Gastrocnemius medialis (tissue), 4 donors: ENCODE results near the gene BMPR1B.
A peak's percentile ranks its signal among the peaks of the same experiment; 100 is the strongest.

Source experiments
- POLR2A ChIP-seq, 2 donors: fragments of 450-650 bp; IDR thresholded peaks; one replicate each; pipeline ENCODE4 v1.6.1; 2017; ENCODE audit warnings: antibody characterized with exemption in 2 of 2, mild to moderate bottlenecking in 2 of 2, moderate library complexity in 2 of 2
- TF ChIP-seq, protein P1 (sequence below), 5 experiments: fragments of 450-650 bp in 3 of 5; fragments of 200-600 bp in 2 of 5; sonication (generic) in 2 of 5; IDR thresholded peaks in 4 of 5; conservative IDR thresholded peaks in 1 of 5; 1 replicate in 4 of 5; 2 replicates in 1 of 5; pipeline ENCODE4 v1.5.1; 2016 to 2019; ENCODE audit warnings: antibody characterized with exemption in 5 of 5, mild to moderate bottlenecking in 3 of 5, moderate library complexity in 3 of 5

DNA sequence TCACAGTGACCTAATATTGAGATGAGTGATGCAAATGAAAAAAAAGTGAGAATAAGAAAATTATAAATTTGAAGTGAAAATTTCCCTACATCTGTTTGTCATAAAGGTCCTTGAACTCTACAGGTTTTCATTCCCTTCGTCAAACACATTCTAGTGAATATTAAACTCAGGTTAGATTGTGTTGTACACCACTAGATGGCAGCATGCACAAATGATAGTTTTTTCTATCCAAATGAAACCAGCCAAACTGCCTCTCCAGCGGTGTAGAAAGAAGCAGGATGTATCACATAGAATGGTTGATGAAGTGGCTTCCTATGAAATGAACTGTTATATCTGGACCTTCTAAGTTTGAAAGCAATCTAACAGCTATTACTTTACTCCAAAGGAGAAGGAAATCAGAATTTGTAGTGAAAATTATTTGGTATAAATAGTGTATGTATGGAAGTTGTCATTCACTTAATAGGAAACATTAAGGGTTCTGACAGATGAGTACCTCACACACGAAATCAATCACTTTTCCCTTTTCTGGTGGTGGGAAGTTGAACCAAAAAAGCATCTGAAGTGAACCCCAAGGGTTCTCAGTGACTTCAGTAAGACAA, 408.3 kb downstream of the BMPR1B start:
- TF ChIP-seq, protein P1, sequence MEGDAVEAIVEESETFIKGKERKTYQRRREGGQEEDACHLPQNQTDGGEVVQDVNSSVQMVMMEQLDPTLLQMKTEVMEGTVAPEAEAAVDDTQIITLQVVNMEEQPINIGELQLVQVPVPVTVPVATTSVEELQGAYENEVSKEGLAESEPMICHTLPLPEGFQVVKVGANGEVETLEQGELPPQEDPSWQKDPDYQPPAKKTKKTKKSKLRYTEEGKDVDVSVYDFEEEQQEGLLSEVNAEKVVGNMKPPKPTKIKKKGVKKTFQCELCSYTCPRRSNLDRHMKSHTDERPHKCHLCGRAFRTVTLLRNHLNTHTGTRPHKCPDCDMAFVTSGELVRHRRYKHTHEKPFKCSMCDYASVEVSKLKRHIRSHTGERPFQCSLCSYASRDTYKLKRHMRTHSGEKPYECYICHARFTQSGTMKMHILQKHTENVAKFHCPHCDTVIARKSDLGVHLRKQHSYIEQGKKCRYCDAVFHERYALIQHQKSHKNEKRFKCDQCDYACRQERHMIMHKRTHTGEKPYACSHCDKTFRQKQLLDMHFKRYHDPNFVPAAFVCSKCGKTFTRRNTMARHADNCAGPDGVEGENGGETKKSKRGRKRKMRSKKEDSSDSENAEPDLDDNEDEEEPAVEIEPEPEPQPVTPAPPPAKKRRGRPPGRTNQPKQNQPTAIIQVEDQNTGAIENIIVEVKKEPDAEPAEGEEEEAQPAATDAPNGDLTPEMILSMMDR (IDR thresholded peaks at IDR 0.05 in 4 of 5, conservative IDR thresholded peaks at IDR 0.05 in 1 of 5), result peak; percentile 26 to 69 (median 51)
- no peak for TF ChIP-seq POLR2A (IDR thresholded peaks at IDR 0.05)
